HG02678 (cell line): ENCODE measurements around the gene TP53.

Source experiments
- ATAC-seq: cut with Tn5 transposase; IDR thresholded peaks from one replicate; pipeline ENCODE4 v1.9.1; 2021; ENCODE audit warnings: mild to moderate bottlenecking, moderate library complexity; ENCODE audit not compliant: unreplicated experiment

Gene TP53

DNA sequence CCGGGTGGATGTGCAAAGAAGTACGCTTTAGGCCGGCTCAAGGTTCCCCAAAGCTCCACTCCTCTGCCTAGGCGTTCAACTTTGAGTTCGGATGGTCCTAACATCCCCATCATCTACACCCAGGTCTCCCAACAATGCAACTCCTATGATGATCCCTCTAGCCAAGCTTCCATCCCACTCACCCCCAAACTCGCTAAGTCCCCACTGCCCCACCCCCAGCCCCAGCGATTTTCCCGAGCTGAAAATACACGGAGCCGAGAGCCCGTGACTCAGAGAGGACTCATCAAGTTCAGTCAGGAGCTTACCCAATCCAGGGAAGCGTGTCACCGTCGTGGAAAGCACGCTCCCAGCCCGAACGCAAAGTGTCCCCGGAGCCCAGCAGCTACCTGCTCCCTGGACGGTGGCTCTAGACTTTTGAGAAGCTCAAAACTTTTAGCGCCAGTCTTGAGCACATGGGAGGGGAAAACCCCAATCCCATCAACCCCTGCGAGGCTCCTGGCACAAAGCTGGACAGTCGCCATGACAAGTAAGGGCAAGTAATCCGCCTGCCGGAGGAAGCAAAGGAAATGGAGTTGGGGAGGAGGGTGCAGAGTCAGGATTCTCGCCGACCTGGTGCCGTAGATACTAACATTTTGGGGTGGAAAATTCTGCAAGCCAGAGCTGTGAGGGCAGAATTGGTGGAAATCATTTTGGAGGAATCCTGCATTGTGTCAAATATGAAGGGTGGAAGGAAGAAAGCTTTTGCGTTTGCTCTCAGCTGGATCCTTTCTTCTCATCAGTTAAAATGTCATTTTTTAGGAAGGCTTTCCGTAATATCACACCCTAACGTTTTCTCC, at the start of gene TP53:
TSS of gene TP53 (minus strand) at position 419 of the 836 bp plus-strand sequence. CDS start 10,896 bp downstream, outside the sequence.
- no peak for ATAC-seq

DNA sequence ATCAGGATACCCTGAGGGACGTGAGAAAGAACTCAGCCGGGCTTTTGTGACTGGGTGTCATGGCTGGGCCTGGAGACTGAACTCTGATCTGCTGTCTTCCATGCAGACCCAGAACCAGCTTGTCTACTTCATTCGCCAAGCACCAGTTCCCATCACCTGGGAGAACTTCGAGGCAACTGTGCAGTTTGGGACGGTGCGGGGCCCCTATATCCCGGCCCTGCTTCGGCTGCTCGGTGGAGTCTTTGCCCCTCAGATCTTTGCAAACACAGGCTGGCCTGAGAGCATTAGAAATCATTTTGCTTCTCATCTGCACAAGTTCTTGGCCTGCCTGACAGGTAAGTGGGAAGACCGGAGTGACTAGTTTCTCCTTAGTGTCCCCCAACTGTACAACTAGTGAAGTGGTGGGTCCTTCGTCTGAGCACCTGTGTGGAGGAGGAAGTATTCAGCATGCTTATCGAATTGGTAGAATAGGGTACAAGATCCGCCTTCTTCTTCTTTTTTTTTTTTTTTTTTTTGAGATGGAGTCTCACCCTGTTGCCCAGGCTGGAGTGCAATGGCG, 45.8 kb upstream of the TP53 start:
- ATAC-seq, result no peak

DNA sequence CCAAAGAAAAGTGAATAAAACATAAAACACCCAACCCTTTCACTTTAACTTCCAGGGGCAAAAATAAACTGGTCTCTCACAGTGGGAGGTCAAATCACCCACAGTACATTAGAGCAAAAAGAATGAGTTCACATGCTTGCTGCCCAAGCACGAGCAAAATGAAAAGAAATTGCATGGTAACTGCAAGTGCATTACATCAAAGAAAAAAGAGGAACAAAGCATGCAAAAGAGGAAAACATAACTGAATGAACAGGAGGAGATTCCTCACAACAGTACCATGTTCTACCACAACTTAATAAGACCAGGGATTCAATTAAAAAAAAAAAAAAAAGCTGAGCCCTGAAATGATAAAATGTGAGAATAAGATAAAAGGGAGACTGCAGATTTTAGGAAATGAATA, 42.5 kb upstream of the TP53 start:
- ATAC-seq, result no peak

DNA sequence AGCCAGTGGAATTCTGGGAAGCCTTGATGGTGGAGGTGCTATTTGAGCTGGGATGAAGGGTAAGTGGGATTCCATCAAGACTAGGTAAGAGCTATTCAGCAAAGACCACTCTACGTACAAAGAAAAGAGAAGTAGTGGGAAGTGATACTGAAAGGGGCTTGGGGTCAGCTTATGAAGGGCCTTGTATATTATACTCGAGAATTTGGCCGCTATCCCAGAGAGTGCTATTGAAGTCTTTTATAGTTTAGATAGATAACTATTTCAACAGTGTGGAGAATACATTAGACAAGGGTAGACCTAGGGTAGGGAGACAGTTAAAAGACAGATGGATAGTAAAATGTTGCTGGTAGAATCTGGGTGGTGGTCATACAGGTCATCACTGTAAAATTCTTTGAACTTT, 40.6 kb upstream of the TP53 start:
- no peak for ATAC-seq

DNA sequence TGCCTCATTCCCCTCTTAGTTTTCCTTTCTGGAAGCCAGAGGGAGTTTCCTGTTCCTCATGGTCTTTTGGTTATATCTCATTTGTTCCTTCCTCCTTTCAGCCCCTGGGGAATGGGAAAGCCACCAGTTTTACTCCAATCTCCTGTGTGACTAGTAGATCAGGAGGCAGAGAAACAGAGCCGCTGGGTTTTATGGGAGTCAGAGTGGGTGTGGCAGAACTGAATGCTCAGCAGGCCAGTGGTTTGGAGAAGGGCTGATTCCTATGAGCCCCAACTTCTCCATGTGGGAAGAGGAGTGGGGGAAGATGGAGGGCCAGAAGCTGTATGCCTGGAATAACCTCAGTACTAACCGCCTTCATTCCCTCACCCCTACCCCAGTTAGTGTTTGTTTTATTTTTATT, 34.3 kb upstream of the TP53 start:
- no peak for ATAC-seq

DNA sequence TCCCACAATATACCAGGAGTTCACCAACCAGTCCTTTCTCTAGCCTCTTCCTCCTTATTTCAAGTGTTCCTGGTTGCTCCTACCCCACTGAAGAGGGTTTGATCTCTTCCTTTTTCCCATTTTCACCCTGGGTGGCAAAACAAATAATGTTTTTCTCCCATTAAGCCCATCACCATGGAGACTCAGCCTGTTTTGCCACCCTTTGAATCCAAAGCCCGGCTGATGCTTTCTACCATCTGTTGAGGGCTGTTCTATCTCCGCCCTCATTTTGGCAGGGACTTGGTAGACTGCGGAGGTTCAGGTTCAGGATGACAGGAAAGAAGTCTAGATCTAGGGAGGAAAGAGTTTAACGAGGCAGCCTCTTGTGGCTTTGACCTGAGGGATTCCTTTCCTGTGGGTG, 32.8 kb upstream of the TP53 start:
- ATAC-seq, result no peak

DNA sequence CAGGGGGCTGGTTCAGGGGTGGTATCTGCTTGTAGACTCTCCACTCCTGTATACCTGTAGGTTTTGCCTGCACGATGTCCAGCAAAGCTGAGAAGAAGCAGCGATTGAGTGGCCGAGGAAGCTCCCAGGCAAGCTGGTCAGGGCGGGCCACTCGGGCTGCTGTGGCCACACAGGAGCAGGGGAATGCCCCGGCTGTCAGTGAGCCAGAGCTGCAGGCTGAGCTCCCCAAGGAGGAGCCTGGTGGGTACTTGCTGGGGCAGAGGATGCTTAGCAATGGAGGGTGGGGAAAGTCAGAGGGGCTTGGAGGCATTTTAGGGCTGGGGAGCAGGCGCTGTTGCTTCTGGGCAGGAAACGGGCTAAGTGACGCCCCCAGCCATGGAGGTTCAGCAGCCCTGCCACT, 32.4 kb upstream of the TP53 start:
- ATAC-seq, result no peak

DNA sequence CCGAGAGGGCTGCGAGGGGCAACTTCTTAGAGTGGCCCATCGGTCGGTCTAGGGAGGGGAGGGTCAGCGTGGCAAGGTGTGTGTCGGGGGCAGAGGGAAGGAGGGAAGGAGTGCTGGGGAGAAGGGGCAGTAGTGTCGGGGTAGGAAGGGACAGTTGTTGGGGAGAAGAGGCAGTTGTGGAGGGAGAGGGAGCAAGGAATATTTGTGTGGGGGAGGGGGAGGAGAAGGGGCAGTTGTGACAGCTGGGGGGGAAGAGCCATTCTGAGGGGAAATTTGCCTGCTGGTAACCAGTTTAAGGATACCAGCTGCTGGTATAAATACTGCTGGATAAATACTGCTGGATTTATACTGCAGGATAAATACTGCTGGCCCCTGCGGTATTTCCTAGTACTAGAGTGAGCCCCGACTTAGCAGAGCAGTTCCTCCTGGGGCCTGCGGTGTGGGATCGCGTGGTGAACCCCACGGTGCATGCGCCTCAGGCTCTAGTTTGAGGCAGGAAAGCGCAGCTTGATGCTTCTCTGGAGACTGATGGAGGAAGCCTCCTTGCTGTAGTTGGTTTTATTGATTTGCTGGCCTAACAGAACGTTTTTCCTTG, 30.6 kb upstream of the TP53 start:
- ATAC-seq, result no peak

DNA sequence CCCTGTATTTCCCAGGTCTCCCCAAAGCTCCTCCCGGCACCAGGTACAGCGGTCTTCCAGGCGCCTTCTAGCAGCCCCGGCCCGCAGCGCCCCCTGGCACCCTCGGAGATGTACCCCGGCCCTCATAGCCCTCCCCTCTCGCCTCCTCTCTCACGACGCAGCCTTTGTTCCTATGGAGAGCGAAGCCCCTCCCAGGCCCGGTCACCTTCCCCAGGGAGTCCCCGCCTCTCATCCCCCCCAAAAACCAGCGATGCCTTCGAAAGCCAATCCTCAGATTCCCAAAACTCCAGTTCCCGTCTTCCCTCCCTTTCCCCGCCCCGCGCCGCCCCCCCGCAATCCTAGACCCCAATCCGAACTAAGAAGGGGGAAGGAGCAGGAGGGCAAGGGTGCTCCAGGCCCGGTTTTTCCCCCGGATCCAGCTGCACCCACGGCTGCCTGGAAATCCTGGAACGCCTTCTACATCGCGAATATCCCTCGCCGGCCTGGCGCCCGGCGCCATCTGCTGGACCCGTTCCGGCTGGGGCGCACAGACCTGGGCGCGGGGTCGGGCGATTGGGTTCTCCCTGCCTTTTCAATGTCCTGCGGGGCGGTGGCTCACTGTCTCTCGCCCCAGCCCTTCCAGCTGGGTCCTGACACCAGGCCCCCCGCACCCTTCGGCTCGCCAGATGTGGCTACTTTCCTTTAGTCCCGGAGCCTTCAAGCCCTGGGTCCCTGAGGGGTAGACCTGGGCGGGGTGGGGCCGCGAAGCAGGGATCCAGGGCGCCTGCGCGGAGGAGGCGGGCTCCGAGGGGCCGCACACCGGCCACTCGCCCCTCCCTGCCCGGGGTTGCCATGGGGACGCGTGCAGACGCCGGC, 29.8 kb upstream of the TP53 start, which contains the start of gene DNAH2:
TSS of gene DNAH2 (plus strand) at position 844 of the 855 bp plus-strand sequence. CDS start 1,991 bp downstream, outside the sequence.
- no peak for ATAC-seq

DNA sequence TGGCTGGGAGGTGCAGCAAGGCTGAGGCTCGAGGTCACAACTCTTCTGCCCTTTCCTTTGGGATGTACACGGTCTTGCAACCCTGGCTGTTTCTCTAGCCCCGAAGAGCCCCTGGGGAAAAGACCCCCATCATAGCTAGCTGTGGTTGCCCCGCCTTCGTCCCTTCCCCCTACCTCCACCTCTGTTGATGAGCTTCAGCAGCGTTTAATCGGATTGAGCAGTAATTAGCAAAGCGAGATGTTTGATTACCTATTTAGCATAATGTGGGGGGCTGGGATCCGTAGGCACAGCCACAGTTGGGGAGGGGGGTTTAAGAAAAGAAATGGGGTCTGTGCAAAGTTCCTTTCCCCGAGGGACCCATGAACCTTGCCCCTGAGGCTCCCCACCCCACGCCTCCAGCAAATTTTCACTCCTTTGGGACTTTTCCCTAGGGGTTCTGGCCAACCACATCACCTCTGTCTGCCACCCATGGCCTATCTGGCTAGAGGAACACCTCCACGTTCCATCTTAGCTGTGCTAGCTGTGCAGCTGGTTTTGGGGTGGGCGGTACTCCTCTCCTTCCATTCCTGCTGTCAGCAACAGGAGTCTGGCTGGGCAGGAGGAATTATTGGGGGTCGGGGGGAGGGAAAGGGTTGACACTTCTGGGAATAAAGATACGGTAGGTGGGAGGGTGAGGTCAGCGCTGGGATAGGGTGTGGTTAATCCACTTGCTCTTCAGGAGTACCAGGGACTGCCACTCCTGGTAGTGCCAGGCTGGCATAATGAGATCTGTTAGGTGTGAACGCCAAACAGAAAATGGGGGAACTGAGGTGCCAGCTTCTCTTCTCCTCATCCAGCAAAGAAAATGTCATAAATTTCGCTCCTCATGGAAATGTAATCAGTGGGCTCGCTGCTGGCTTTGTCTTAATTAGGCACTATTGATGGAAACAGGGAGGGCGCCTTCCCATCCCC, 28.9 kb upstream of the TP53 start:
- no peak for ATAC-seq

DNA sequence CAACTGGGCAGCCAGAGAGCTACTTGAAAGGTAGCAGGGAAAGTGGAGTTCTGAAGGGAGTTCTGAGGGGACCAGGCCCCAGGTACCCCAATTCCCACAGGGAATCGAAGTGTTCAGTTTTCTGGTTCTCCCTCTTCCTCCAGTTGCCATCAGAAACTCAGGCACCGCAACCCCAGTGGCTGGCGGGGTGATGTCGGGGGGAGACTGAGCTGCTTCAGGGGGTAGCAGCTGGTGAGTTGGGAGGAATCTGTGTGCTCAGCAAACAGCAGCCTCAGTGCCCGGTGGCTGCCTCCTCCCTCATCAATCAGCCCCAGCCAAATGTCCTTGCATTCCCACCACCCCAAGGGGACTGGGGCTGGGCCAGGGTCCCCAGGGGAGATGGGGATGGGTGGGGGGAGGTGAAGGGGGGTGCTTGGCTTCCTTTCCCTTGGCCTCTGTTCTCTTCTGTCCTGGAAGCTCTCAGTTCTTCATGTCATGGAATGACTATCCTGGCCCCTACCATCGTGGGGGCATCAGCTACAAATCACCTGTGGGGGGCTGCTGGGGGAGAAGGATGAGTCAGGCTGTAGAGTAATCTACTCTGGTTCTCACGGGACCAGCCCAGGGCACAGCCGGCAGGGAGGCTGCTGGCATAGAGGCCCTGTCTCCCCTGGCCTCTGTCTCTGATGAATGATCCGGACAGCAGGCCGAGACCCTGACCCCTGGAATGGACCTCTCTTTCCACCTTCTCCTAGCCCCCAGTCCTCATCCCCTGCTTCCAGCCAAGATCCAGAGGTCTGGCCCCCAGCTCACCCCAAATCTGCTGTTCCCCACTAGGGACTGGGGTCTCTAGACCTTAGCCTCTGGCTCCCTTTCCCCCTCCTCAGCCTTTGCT, 27.7 kb upstream of the TP53 start:
- ATAC-seq, result no peak

DNA sequence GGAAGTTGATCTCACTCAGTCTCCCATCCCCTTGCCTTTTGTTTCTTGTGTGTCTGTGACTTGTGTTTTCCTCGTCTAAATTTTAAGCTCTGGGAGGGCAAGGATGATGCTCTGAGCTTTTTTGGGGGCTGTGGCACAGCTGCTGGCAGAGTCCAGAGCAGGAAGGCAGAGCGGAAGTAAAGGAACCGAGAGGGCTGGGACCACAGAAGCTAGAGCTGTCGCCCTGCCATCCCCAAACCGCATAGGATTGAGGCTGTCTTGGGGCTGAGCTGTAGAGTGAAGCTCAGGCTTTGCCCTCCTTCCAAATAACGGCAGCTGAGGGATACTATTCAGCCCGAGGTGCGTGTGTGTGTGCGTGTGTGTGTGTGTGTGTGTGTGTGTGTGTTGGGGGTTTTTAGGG, 26.5 kb upstream of the TP53 start:
- ATAC-seq, result no peak

DNA sequence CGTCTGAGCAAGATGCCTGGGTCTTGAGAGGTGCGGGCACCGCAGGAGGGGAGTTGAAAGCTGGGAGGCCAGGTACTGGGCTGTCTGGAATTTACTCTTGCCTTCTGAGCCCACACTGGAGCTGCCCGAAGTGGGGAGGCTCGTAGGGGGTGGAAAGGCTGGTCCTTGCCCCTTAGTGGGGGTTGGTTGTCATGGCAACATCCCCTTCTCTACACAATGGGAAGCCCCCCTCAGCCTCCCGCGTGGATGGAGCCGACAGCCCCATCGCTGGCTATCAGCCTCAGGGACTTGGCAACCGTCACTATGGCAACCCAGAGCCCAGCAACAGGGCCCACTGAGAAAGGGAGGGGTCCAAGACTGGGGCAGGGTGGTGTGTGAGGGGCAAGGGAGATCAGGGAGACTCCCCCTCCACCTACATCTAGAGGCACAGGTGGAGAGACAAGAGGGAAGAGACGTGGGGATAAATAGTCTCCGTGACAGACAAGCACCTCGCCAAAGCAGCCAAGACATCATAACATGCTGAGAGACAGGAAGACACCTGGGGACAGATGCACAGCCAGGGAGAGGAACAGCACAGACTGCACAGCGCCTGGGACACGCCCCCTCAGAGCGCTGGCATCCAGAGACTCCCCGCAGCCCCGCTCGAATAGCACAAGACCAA, 25.0 kb upstream of the TP53 start:
- ATAC-seq, result no peak

DNA sequence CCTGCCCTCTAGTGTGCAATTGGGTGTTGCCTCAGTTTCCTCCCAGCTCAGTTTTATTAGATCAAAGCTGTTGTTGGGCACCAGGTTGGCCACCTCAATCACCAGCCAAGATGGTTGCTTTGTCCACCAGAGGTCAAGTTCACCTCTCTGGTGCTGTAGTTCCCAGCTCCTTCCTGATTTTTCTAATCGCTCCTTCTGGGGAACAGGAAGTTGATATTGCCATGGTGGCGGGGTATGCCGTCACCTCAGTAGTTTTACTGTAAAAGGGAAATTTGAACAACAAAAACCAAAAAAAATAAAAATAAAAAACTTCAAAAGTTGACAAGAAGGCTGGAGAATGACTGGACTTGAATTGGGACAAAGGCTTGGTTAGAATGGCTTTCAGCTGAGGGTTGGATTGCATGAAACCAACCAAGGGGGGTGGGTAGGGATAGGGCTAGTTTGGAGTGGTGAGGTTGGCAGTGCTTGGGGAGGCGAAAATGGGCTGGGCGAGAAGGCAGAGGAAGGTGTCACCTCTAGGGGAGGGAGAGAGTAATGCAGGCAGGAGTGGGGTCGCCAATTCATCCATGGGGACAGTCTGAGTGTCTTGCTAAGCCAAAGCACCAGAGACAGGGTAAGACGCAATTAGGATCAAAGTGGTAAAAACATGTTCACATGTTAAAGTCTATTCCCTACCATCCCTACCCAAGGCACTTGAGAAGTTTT, 23.9 kb upstream of the TP53 start:
- ATAC-seq, result no peak

DNA sequence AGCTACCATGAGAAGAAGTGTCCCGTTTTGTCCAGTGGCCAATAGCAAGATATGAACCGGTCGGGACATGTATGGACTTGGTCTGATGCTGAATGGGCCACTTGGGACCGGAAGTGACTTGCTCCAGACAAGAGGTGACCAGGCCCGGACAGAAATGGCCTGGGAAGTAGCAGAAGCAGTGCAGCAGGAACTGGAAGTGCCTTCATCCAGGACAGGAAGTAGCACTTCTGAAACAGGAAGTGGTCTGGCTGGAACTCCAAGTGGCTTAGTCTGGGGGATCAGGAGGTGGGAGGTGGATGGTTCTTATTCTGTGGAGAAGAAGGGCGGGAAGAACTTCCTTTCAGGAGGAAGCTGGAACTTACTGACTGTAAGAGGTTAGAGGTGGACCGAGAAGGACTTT, 23.0 kb upstream of the TP53 start:
- ATAC-seq, result no peak

DNA sequence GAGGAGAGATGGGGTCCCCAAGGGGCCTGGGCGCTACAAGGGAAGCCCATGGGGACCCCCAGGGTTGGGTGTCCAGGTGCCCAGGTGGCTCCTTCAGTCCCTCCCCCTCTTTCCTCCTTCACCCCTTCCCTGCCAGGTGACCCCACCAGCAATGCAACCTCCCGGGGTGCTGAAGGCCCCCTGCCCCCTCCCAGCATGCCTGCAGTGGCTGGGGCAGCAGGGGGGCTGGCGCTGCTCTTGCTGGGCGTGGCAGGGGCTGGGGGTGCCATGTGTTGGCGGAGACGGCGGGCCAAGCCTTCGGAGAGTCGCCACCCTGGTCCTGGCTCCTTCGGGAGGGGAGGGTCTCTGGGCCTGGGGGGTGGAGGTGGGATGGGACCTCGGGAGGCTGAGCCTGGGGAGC, 21.7 kb upstream of the TP53 start:
- no peak for ATAC-seq

DNA sequence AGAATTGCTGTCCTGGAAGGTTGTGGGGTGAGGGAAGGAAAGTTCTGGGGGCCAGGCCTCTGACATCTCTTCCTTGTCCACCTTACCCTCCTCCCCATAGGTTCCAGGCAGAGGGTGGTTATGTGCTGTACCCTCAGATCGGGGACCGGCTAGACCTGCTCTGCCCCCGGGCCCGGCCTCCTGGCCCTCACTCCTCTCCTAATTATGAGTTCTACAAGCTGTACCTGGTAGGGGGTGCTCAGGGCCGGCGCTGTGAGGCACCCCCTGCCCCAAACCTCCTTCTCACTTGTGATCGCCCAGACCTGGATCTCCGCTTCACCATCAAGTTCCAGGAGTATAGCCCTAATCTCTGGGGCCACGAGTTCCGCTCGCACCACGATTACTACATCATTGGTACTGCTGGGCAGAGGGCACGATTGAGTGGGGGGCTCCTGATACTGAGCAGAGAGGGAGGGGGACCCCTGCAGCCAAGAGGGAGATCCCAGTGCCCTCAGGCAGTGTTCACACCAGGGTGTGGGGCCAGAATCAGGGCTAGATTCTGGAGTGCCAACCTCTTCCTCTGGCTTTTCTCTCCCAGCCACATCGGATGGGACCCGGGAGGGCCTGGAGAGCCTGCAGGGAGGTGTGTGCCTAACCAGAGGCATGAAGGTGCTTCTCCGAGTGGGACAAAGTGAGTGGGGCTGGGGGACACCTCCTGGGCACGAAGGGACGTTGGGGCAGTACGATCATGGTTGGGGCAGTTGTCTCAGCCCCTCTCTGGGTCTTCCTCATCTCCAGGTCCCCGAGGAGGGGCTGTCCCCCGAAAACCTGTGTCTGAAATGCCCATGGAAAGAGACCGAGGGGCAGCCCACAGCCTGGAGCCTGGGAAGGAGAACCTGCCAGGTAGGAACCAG, 20.8 kb upstream of the TP53 start:
- ATAC-seq, result no peak
